ENCODE data around the gene CLDN34.

GRCh38 chrX:9955506-9955905 is 11.7 kb upstream of the CLDN34 start:
- TF ChIP-seq EP300 (IDR thresholded peaks at IDR 0.05; ENCODE audit: borderline replicate concordance), result no peak
- TF ChIP-seq RAD21 (IDR thresholded peaks at IDR 0.05; ENCODE audit: low read depth), result no peak
- no peak for TF ChIP-seq USF1 (IDR thresholded peaks at IDR 0.05)
- TF ChIP-seq MAX (IDR thresholded peaks at IDR 0.05), result no peak
- no peak for TF ChIP-seq CREB1 (IDR thresholded peaks at IDR 0.05; ENCODE audit: low read depth)
- TF ChIP-seq TAF1 (IDR thresholded peaks at IDR 0.05; ENCODE audit: low read depth), result no peak
- no peak for TF ChIP-seq YY1 (IDR thresholded peaks at IDR 0.05; ENCODE audit: low read depth)
- no peak for TF ChIP-seq EGR1 (IDR thresholded peaks at IDR 0.05)
- no peak for TF ChIP-seq REST (IDR thresholded peaks at IDR 0.05; ENCODE audit: low read depth)
- no peak for TF ChIP-seq FOXM1 (IDR thresholded peaks at IDR 0.05; ENCODE audit: borderline replicate concordance, low read depth)
- no peak for TF ChIP-seq TEAD4 (IDR thresholded peaks at IDR 0.05)
- TF ChIP-seq CEBPB (IDR thresholded peaks at IDR 0.05), result no peak
- no peak for TF ChIP-seq ZBTB7A (IDR thresholded peaks at IDR 0.05; ENCODE audit: low read depth)
- TF ChIP-seq NFIC (IDR thresholded peaks at IDR 0.05), result no peak
